ENCODE data around the gene P4HA2. TPM values are rescaled to one million over a fixed set of nuclear protein-coding genes. Genes with fewer than 3 reads are reported as not detected.

P4HA2 gene
- 166 TPM for polyA plus RNA-seq (2012; ENCODE audit: insufficient read length, low read depth)

DNA sequence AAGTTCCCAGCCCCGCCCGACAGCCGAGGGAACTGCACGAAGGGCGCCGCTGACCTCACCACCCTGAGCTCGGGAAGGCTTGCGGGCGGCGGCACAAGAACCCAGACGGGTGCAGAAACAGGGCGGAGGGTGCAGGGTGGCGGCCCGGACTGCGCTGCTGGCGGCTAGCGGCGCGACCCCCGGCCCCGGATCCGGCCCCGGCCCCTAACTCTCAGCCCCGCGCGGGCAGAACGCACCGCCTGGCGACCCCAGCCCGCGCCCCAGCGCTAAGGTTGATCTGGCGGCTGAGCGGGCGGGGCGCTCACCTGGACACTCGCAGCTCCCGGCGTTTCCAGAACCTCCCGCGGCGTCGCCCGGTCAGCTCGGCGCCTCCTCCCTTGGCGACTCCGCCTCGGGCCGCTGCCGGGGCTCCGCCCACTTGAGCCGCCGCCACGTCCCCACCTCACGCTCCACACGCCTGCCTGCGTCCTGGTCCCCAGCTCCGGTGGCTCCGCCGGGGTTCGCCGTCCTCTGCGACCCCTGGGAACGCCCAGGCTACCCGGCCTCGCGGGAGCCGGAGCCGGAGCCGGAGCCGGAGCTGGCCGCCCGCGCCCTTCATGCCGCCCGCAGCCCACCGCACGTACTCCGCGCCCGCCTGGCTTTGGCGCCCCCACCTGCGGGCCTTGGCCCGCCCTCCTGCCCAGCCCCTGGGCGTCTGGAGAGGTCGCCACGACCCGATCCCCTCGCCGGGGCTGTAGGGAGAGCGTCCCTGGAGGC lies at the start of gene P4HA2:
Gene P4HA2, minus strand, starts transcription at position 369 of the 756 bp plus-strand sequence. CDS start 9,227 bp downstream, outside the sequence.
- TF ChIP-seq SIN3A (IDR thresholded peaks at IDR 0.05; ENCODE audit: borderline replicate concordance, insufficient read depth, low read length) (no peak), TAF1 (IDR thresholded peaks at IDR 0.05; ENCODE audit: borderline replicate concordance, insufficient read depth, low read length) (no peak; the same call in 1 of the 2 replicates), POLR2AphosphoS5 (IDR thresholded peaks at IDR 0.05; ENCODE audit: low read depth, low read length) (peak; percentile 56), FOXP2 (optimal IDR thresholded peaks at IDR 0.05; ENCODE audit: borderline replicate concordance, extremely low read depth, extremely low read length, insufficient read depth) (peak; percentile 71), REST (IDR thresholded peaks at IDR 0.05; ENCODE audit: insufficient read depth in 1 of 2, low read depth in 2 of 2, low read length in 2 of 2) (no peak)

DNA sequence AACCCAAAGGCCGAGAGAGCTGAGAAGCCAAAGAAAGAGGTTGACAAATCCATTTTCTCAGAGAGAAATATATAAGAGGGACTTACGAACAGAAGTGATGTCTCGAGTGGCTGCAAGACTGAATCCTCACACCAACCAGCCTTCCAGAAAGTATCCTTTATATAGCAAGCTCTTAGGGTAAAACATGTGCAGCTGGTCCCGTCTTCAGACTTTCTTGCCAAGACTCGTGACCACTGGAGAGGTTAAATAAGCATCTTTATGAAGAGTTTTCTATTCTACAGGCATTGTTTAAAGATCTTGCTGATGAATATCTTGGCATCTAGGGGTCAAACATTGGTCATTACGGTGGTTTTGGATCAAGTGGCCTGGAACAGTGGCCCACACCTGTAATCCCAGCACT lies 49.6 kb upstream of the P4HA2 start:
- TF ChIP-seq REST (IDR thresholded peaks at IDR 0.05; ENCODE audit: insufficient read depth in 1 of 2, low read depth in 2 of 2, low read length in 2 of 2), result no peak
- TF ChIP-seq SIN3A (IDR thresholded peaks at IDR 0.05; ENCODE audit: borderline replicate concordance, insufficient read depth, low read length), result no peak
- TF ChIP-seq TAF1 (IDR thresholded peaks at IDR 0.05; ENCODE audit: borderline replicate concordance, insufficient read depth, low read length), result no peak
- no peak for TF ChIP-seq FOXP2 (optimal IDR thresholded peaks at IDR 0.05; ENCODE audit: borderline replicate concordance, extremely low read depth, extremely low read length, insufficient read depth)
- TF ChIP-seq POLR2AphosphoS5 (IDR thresholded peaks at IDR 0.05; ENCODE audit: low read depth, low read length), result no peak

GRCh38 chr5:132275367-132276220 lies 47.9 kb upstream of the P4HA2 start:
- TF ChIP-seq POLR2AphosphoS5 (IDR thresholded peaks at IDR 0.05; ENCODE audit: low read depth, low read length) (no peak), SIN3A (IDR thresholded peaks at IDR 0.05; ENCODE audit: borderline replicate concordance, insufficient read depth, low read length) (no peak), TAF1 (IDR thresholded peaks at IDR 0.05; ENCODE audit: borderline replicate concordance, insufficient read depth, low read length) (no peak), REST (IDR thresholded peaks at IDR 0.05; ENCODE audit: insufficient read depth in 1 of 2, low read depth in 2 of 2, low read length in 2 of 2) (no peak), FOXP2 (optimal IDR thresholded peaks at IDR 0.05; ENCODE audit: borderline replicate concordance, extremely low read depth, extremely low read length, insufficient read depth) (no peak)

- no peak for TF ChIP-seq TAF1 (IDR thresholded peaks at IDR 0.05; ENCODE audit: borderline replicate concordance, insufficient read depth, low read length)
- TF ChIP-seq FOXP2 (optimal IDR thresholded peaks at IDR 0.05; ENCODE audit: borderline replicate concordance, extremely low read depth, extremely low read length, insufficient read depth), result no peak
- TF ChIP-seq SIN3A (IDR thresholded peaks at IDR 0.05; ENCODE audit: borderline replicate concordance, insufficient read depth, low read length), result no peak
- no peak for TF ChIP-seq REST (IDR thresholded peaks at IDR 0.05; ENCODE audit: insufficient read depth in 1 of 2, low read depth in 2 of 2, low read length in 2 of 2)
- TF ChIP-seq POLR2AphosphoS5 (IDR thresholded peaks at IDR 0.05; ENCODE audit: low read depth, low read length), result no peak
Measured at GRCh38 chr5:132274050-132274792, 46.6 kb upstream of the P4HA2 start.
